Myometrial cell (primary cell): ENCODE measurements around the gene ZRANB2. TPM values are rescaled to one million over a fixed set of nuclear protein-coding genes. Genes with fewer than 3 reads are reported as not detected.

Experiments used
- total RNA-seq: library from RNA; depleted of rRNA; stranded (reverse); fragments of >200 nt; gene quantifications from 2 replicates; pipeline ENCODE4 v1.2.3, GENCODE V29; 2015

ZRANB2 gene
- 35.2 and 53.9 TPM in 2 replicates for total RNA-seq

DNA sequence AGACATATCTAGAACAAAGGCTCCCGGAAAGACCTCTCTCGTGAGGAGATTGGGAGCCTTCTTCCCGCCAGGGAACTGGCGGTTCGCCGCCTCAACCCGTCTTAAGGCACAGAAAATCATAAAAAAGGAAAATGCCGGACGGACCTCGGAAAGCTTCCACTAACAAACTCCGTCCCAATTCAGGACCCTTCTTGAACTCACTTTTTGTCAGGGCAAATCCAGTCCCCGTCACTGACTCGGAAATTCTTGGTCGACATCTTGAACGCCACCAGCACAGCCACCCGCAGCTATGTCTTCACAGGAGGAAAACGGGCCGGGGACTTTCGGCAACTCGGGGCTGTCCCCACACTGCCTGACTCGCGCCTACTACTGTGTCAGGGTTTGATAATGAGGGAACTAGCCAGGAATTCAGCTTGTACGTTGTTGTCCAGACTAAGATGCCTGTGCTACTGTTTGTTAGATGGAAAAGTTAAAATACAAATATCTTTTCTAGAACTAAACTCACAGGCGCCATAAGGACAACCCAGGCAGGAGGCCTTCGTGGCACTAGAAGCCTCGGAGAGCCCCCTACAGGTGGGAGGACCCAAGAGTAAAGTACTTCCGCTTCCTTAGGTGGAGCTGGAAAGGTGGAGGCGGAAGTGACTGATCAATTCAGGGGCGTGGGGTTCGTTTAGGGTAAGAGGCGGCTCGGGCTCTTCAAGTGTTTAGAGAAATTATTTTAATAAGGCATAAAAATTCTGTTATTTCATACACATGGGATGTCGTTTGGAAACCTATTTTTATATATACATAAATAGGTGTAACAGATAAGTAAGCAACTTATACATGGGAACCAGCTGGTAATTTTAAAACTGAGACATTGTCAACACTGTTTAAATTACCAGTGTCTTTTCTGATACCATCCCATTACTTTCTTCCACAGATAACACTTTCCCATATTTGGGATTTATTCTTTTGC, at the start of gene ZRANB2:
ZRANB2 (minus strand) TSS at position 297 of the 958 bp plus-strand sequence; CDS start at position 257, 40 bp downstream.

DNA sequence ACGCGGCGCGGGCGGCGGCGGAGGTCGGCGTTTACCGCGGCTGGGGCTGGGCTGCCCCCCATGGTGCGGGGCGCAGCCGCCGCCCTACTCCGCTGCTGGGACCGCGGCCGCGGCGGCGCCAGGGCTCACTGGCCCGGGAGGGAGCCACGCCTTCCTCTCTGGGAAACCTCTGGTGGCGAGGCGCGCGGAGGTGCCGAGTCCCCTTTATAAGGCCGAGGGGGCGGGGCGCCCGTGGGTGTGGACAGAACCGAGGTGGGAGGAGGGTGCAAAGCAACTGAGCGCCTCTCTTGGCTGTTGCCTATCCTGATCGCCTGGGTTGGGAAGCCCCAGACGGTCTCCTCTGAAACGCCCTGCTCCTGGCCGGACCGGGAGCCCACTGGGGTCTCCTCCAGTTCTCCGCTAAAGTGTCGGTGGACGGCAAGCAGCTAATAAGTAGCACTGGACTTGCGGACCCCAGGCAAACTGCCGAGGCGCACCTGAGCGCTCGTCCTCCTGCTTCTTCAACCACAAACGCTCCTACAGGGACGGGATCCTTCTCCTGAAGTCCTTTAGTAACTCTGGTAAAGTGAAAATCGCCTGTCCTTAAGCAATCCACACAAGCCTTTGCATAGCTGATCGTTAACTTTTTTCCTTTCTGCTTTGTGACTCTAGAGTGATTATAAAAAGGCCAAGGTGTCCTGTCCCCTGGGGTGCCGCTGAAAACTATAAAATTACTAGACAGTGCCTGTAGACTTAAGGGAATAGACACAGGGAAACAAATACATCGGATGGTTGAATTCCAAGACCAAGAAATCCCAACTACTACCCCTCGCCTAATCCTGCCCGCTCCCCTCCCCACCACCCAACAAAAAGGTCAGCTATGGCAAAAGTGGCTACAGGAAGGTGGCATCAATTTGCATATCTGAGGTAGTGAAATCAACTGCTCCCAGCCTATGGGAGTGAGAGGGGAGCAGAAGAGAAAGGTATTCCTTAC, 32.9 kb downstream of the ZRANB2 start, which contains the start of gene PTGER3:
PTGER3 (minus strand) TSS at position 182 of the 973 bp plus-strand sequence. CDS start 239 bp downstream, outside the sequence.

Other genes starting within 250 kb of the ZRANB2 start
- gene PTGER3, start 33.2 kb downstream of the ZRANB2 start, total RNA-seq: not detected in 2 replicates